Smooth muscle cell (in vitro differentiated cells): ENCODE measurements around the gene RFX2. TPM values are rescaled to one million over a fixed set of nuclear protein-coding genes. Genes with fewer than 3 reads are reported as not detected.
A peak's percentile ranks its signal among the peaks of the same experiment; 100 is the strongest.

ENCODE experiments used
- DNase-seq: peaks from one replicate; lab custom pipeline; 2025; ENCODE audit not compliant: unreplicated experiment; lab: John Stamatoyannopoulos, UW
- H2AFZ ChIP-seq: fragments of 200-600 bp; sonication (generic); 2 replicates; pipeline ENCODE4 v1.6.0; 2016; ENCODE audit warnings: antibody characterized with exemption, low read depth, mild to moderate bottlenecking
- H3F3A ChIP-seq: fragments of 200-600 bp; sonication (generic); 2 replicates; pipeline ENCODE4 v1.6.0; 2017; ENCODE audit warnings: antibody characterized with exemption, low read depth
- H3K27ac ChIP-seq: fragments of 200-600 bp; sonication (generic); 2 replicates; pipeline ENCODE4 v1.5.1; 2016; ENCODE audit warnings: low read depth, mild to moderate bottlenecking
- H3K27me3 ChIP-seq: fragments of 200-600 bp; sonication (generic); 2 replicates; pipeline ENCODE4 v1.6.1; 2016; ENCODE audit warnings: low read depth, mild to moderate bottlenecking
- H3K36me3 ChIP-seq: fragments of 200-600 bp; sonication (generic); 2 replicates; pipeline ENCODE4 v1.5.1; 2016; ENCODE audit warnings: low read depth
- H3K4me1 ChIP-seq: fragments of 200-600 bp; sonication (generic); 2 replicates; pipeline ENCODE4 v1.5.1; 2016; ENCODE audit warnings: low read depth
- H3K4me2 ChIP-seq: fragments of 200-600 bp; sonication (generic); 2 replicates; pipeline ENCODE4 v1.6.0; 2016; ENCODE audit warnings: mild to moderate bottlenecking
- H3K4me3 ChIP-seq: fragments of 200-600 bp; sonication (generic); 2 replicates; pipeline ENCODE4 v1.5.1; 2016; ENCODE audit warnings: mild to moderate bottlenecking
- H3K79me2 ChIP-seq: fragments of 200-600 bp; sonication (generic); 2 replicates; pipeline ENCODE4 v1.6.0; 2016; ENCODE audit warnings: low read depth, mild to moderate bottlenecking
- H3K9ac ChIP-seq: fragments of 200-600 bp; sonication (generic); 2 replicates; pipeline ENCODE4 v1.6.0; 2016; ENCODE audit warnings: low read depth
- H3K9me3 ChIP-seq: fragments of 200-600 bp; sonication (generic); replicated peaks from 2 replicates; pipeline ENCODE4 v1.5.1; 2016; ENCODE audit warnings: low read depth
- H4K20me1 ChIP-seq: fragments of 200-600 bp; sonication (generic); 2 replicates; pipeline ENCODE4 v1.6.0; 2016; ENCODE audit warnings: low read depth
- CTCF ChIP-seq: fragments of 200-600 bp; sonication (generic); IDR thresholded peaks from 2 replicates; pipeline ENCODE4 v1.5.1; 2017; ENCODE audit warnings: borderline replicate concordance, mild to moderate bottlenecking, antibody characterized with exemption; ENCODE audit not compliant: insufficient read depth, poor library complexity, severe bottlenecking
- WGBS: methylation state at CpG from one replicate; pipeline ENCODE4 v1.1.7; 2016; ENCODE audit warnings: low lambda C conversion rate; 5-methylcytosine and 5-hydroxymethylcytosine counted together
- polyA plus RNA-seq: library from polyadenylated mRNA; unstranded; fragments of >200 nt; fragmentation: Nextera tagmentation; extraction: Ambion mirVana; gene quantifications from 2 replicates; pipeline ENCODE4 v1.2.1, GENCODE V29; 2016
- total RNA-seq: library from RNA; depleted of rRNA; stranded (reverse); fragments of >200 nt; gene quantifications from 2 replicates; pipeline ENCODE4 v1.2.3, GENCODE V29; 2014

Gene RFX2
- total and polyA plus RNA-seq, 2 experiments from 2014 or later = 4.7 to 7.5 TPM

- Histone ChIP-seq H3K36me3 (no peaks in the 10 kb centered on the region), H4K20me1 (no peaks in the 10 kb centered on the region), H3F3A (no peaks in the 10 kb centered on the region), H3K4me3 (no peak overlapping the region), H3K9me3 (no peaks in the 10 kb centered on the region), H3K4me1 (no peaks in the 10 kb centered on the region), H3K9ac (no peak overlapping the region), H3K27ac (no peak overlapping the region), H3K4me2 (peak overlapping the region; percentile 23), H3K79me2 (peaks cover 3% of the 10 kb centered on the region), H3K27me3 (no peaks in the 10 kb centered on the region), H2AFZ (no peak overlapping the region)
- TF ChIP-seq CTCF = no peak
- WGBS = 92% methylated on average over 4 of the region's 4 CpGs
- DNase-seq = no peak
These were observed 125.7 kb downstream of the RFX2 start for GRCh38 chr19:5984600-5984999.

- Histone ChIP-seq H3K9ac (no peak overlapping the region), H3K4me2 (no peak overlapping the region), H3K9me3 (no peaks in the 10 kb centered on the region)
These were observed 126.8 kb downstream of the RFX2 start for GRCh38 chr19:5983367-5983955.

GRCh38 chr19:5978606-5979552, 131.4 kb downstream of the RFX2 start:
- peaks cover 51% of the 10 kb centered on the region for H3K79me2 ChIP-seq
- DNase-seq = no peak

More at GRCh38 chr19:5983367-5983955, 126.8 kb downstream of the RFX2 start:
- Histone ChIP-seq H3K4me3 (no peak overlapping the region), H3K36me3 (no peaks in the 10 kb centered on the region), H4K20me1 (no peaks in the 10 kb centered on the region), H3F3A (no peaks in the 10 kb centered on the region), H3K27ac (no peak overlapping the region), H2AFZ (no peak overlapping the region), H3K79me2 (peaks cover 10% of the 10 kb centered on the region), H3K4me1 (no peaks in the 10 kb centered on the region), H3K27me3 (no peaks in the 10 kb centered on the region)
- DNase-seq = no peak
- 73% methylated on average over 14 of the region's 14 CpGs for WGBS
- no peak for TF ChIP-seq CTCF

More at GRCh38 chr19:5978606-5979552, 131.4 kb downstream of the RFX2 start:
- Histone ChIP-seq H3K9ac (peak overlapping the region; percentile 56), H3K27ac (peak overlapping the region; percentile 45), H3K27me3 (no peaks in the 10 kb centered on the region), H3K4me1 (peaks cover 6% of the 10 kb centered on the region), H3K4me2 (peak overlapping the region; percentile 87), H3K4me3 (peak overlapping the region; percentile 57), H2AFZ (peak overlapping the region; percentile 83), H3K9me3 (no peaks in the 10 kb centered on the region), H4K20me1 (peaks cover 33% of the 10 kb centered on the region), H3F3A (no peaks in the 10 kb centered on the region), H3K36me3 (no peaks in the 10 kb centered on the region)
- TF ChIP-seq CTCF = no peak
- 61% methylated on average over 19 of the region's 33 CpGs for WGBS
